HG03097 (cell line): ENCODE data around the gene NDC80.
"Not testable (repeated sequence)": the region's sequence is repeated elsewhere in the genome, so short reads cannot be mapped to it uniquely, and the experiment has no call there.

Experiments used
- ATAC-seq: cut with Tn5 transposase; IDR thresholded peaks from one replicate; pipeline ENCODE4 v1.9.1; 2021; ENCODE audit not compliant: unreplicated experiment, low FRiP score

Gene NDC80

DNA sequence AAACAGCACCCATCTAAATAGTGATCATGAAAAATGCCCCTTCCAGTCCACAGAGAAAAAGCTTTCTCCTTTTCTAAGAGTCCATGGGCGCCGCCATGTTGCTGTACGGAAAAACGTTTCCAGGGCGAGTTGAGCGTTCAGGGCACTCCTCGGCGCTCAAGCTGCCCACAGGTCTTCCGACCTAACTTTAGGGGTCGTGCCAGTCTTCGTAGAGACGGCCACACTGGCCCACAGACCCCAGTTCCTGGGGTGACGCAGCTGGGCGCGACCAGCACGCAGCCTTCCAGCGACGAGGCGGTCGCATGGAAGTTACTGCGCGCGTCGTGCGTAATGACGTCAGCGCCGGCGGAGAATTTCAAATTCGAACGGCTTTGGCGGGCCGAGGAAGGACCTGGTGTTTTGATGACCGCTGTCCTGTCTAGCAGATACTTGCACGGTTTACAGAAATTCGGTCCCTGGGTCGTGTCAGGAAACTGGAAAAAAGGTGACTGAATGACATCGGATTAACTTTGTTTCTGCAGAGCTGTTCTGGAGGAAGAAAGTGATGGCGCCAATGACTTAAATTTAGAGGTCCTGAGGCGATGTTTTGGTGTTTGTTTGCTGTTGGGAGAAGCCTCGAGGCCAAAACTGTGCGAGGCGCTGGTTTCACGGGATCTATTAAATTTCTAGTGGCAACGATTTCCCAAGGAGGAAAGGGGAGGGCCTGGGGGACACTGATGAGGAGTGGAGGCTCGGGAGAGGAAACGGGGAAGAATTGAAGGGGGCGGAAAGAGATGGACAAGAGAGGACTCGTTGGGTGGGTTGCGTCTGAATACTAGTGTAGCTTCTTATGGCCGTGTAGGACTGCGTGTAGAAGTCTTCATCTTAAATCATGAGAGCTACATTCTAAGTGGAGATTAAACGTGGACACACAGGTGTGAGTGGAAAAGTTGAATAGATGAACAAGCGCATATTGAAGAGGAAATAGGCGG is at the start of gene NDC80, which contains the start of gene METTL4:
Gene NDC80 (plus strand): TSS at position 358 of the 971 bp plus-strand sequence. CDS start 1,429 bp downstream, outside the sequence.
Gene METTL4 (minus strand): TSS at position 306 of the 971 bp plus-strand sequence. CDS start 4,289 bp downstream, outside the sequence.
- peak; percentile 65 for ATAC-seq

DNA sequence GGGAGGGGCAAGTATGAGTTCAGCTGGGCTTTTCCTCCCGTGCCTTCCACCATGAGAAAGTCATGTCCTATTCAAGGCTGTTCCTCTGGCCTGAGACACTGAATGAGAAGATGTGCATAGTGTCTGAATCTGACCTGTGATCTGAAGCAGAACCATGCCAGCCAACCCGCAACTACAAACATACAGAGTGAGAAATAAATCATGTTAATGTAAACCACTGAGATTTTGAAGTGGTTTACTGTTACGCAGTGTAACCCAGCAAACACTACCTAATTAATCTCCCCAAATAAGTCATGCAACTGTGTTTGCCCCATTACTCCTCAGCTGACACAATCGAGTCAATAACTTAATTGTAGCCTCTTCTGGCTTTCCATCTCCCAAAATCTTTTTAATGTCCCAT is 49.2 kb upstream of the NDC80 start:
- ATAC-seq: no peak

DNA sequence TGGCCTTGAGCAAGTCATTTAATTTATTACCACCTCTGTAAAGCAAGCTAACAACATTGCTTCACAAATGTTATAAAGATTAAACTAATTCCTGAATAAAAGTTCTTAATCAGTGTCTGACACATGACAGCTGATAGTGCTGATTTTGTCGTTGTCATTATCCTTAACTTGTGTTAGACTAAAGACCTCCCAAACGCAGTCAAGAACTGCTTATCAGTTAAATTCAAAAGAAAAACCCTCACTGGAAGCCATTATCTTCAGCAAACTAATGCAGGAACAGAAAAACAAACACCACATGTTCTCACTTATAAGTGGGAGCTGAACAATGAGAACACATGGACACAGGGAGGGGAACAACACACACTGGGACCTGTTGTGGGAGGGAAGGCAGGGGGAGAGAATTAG is 46.6 kb upstream of the NDC80 start:
- not testable (repeated sequence) for ATAC-seq

- no peak for ATAC-seq
These were observed 45.0 kb upstream of the NDC80 start for GRCh38 chr18:2526329-2526728.

GRCh38 chr18:2529154-2529553 is 42.2 kb upstream of the NDC80 start:
- ATAC-seq: no peak

DNA sequence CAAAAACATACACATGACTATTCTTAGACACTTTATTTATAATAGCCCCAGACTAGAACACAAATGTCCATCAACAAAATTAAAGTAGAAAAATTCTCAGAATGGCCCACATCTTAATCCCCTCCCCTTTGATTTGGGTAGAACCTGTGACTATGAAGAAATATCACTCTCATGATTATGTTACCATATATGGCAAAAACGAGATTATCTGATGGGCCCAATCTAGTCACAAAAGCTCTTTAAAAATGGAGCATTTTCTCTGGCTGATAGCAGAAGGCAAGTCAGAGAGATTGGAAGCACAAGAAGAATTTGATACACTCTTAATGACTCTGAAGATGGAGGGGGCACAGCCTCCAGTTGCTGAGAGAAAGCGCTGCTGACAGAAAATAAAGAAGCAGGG is 39.6 kb upstream of the NDC80 start:
- ATAC-seq: no peak

GRCh38 chr18:2532797-2533196 is 38.6 kb upstream of the NDC80 start:
- no peak for ATAC-seq

GRCh38 chr18:2534906-2535305 is 36.5 kb upstream of the NDC80 start:
- ATAC-seq: peak; percentile 74

- no peak for ATAC-seq
These were observed 35.9 kb upstream of the NDC80 start for GRCh38 chr18:2535419-2535910.

DNA sequence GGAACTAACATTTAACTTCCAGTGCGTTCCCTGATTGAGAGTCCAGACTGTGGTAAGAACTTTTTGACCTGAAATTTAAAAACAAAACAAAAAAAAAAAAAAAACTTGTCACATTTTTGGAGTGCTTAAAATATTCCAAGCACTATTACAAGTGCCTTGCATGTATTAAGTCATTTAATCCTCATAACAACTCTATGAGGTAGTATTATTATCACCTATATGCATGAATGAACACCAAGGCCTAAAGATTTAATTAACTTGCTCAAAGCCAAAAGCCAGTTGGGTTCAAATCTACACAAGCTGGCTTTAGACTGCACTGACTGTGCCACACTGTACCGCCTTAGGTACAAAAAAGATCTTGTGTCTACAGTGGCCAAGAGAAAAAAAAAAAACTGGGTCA is 35.3 kb upstream of the NDC80 start:
- no peak for ATAC-seq

- ATAC-seq: no peak
These were observed 34.9 kb upstream of the NDC80 start for GRCh38 chr18:2536493-2536892.

- ATAC-seq: no peak
These were observed 34.1 kb upstream of the NDC80 start for GRCh38 chr18:2537296-2537695.

- no peak for ATAC-seq
These were observed 33.1 kb upstream of the NDC80 start for GRCh38 chr18:2538236-2538635.

- no peak for ATAC-seq
These were observed 32.5 kb upstream of the NDC80 start for GRCh38 chr18:2538844-2539243.

DNA sequence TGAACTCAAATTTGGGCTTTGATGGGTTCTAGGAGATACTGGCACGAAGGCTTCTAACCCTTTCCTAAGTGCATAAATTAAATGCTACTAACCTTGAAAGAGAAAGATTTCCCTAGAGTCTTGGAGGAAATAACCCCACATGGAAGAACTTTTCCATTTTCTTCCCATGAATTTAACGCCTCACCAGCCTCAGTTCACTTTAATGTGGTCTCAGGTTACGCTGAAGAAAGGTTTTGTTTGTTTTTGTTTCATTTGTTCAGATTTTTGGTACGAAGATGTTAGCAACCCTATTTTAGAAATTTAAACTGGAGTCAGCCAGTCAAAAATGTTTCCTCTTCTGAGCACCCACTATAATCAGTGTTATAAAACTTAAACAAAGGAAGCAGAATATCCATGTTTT is 30.8 kb upstream of the NDC80 start:
- no peak for ATAC-seq

DNA sequence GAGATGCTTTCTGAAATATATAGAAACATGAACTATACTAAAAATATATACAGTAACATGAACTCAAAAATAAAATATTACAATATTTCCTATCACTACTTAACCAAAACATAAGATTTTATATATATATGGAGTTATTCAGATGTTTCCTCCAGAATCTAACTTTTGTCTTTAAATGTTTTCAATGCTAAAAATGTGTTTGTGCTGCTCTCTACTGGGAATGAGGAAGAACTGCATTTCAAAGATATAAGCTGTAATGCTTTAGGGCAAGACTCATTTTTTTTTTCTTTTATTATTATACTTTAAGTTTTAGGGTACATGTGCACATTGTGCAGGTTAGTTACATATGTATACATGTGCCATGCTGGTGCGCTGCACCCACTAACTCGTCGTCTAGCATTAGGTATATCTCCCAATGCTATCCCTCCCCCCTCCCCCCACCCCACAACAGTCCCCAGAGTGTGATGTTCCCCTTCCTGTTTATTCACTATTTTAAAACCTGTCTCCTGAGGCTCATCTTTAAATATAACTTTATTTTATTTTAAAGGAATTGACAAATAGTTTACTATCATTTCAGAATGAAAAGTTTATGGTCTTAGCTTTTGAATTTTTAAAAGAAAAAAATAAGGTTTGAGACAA is 29.3 kb upstream of the NDC80 start:
- ATAC-seq: peak; percentile 52

DNA sequence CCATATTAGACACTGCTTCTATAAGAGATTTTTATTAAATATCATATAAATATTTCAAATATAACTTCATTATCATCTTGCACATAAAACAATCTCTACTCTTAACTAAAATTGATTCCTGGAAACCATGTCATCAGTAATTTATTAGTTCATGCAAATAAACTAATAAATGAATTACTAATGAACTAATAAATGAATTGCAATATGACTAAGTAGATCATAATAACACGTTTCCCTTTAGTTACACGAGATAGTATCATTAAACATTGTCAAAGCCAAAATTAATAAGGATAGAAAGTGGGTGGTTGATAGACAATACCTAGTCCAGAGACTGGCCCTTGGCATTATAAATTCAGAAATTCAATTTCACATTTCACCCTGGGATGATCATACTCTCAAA is 26.2 kb upstream of the NDC80 start:
- ATAC-seq: no peak

GRCh38 chr18:2547477-2548087 is 23.8 kb upstream of the NDC80 start:
- no peak for ATAC-seq

- ATAC-seq: no peak
These were observed 21.9 kb upstream of the NDC80 start for GRCh38 chr18:2549462-2549861.

DNA sequence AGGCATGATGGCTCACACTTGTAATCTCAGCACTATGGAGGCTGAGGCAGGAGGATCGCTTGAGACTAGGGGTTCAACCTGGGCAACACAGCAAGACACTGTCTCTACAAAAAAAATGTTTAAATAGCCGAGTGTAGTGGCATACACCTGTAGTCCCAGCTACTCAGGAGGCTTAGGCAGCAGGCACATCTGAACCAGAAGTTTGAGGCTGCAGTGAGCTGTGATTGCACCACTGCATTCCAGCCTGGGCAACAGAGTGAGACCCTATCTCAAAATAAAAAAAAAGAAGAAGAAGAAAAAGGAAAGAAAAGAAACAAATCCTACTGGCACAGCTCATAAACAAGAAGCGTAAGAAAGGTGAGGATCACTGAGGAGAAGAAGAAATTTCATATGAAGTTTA is 19.9 kb upstream of the NDC80 start:
- no peak for ATAC-seq

- ATAC-seq: no peak
These were observed 16.7 kb upstream of the NDC80 start for GRCh38 chr18:2554696-2555095.
